Stimulated activated naive CD8-positive, alpha-beta T cell treated with anti-CD3 and anti-CD28 coated beads, Interleukin-15, Interleukin-2, amounts not matched to agents 100 U/mL and 50 U/mL, for 24 hours (primary cell): ENCODE results near the gene PTGER4.
A peak's percentile ranks its signal among the peaks of the same experiment; 100 is the strongest.

ENCODE experiments used
- ATAC-seq: fragments of 150-1000 bp; cut with Tn5 transposase; one replicate; pipeline ENCODE4 v1.10.0; 2021
- DNase-seq: peaks from one replicate; pipeline ENCODE4 v3.0.0; 2021

PTGER4 gene

GRCh38 chr5:40669606-40670390 lies 9.9 kb upstream of the PTGER4 start:
- DNase-seq (no peak), ATAC-seq (no peak)

- ATAC-seq: no peak
These were observed 7.3 kb upstream of the PTGER4 start for GRCh38 chr5:40672425-40672824.

DNA sequence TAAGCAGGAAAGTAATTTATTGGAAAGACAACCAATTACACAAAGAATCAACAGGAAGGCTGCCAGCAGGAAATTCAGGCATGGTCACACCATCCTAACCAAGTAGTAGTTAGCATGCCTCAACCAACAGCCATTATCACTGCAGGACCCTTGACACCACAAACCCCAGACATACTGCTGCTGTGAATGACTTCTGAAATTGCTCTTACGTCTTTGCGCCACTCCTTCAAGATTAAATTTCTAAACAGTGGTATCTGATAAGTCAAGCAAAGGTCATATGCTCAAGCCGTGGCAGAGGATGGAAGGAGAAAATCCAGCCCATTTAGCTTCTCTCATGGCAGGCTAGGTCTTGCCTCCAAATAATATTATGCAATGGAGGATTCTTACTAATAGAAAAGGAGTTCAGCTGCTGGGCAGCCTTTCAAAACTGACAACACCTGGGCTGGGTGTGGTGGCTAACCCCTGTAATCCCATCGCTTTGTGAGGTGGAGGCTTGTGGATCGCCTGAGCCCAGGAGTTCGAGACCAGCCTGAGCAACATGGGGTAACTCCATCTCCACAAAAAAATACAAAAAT lies 5.0 kb upstream of the PTGER4 start:
- ATAC-seq: no peak
- no peak for DNase-seq

More at GRCh38 chr5:40672425-40672824, 7.3 kb upstream of the PTGER4 start:
- no peak for DNase-seq

DNA sequence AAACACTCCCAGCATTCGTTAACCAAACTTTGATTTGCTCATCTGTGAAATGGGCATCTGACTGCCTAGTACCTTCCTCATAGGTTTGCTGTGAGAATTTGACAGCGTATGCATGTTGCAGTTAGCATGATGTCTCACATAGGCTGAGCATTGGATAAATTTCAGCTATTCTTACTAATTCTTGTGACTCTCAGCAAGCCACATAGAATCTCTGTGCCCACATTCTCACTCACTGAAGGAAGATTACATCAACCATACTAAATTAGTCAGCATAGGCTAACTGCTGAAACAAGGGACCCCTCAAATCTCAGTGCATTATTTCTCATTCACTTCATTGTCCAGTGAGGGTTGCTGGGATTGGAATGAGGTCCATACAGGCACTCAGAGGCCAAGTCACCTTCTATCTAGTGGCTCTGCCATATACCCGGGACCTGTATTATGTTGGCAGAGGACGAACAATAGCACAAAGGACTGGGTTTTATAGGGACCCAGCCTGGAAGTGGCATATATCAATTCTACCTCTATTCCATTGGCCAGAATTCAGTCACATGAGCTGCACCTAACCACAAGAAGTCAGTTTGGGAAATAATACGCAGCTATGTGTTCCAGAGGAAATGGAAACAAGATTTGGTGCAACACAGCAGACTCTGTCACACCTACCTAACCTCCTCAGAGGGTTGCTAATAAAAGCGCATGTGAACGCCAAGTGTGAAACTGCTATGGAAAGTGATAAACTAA lies 4.2 kb upstream of the PTGER4 start:
- DNase-seq (no peak), ATAC-seq (peak; percentile 20)

- DNase-seq (no peak), ATAC-seq (no peak)
These were observed 2.9 kb upstream of the PTGER4 start for GRCh38 chr5:40676613-40677343.

DNA sequence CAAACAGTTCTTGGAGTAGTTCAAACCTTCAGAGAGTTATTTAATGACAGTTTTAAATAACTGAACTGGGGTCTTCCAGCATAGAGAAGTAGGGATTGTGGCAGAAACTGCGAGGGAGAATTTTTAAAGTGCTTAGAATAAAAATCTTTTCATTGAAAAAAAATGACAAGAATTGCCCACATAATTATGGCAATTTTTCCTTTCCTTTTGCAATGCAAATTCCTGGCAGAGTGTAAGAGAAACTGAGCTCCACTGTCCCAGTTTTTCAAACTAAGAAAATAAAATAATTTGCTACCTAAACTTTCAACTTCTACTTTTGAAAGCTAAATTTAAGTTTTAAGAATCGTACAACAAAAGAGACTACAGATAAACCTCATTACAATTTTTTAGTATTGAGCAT lies 2.3 kb upstream of the PTGER4 start:
- no peak for DNase-seq
- ATAC-seq: no peak

DNA sequence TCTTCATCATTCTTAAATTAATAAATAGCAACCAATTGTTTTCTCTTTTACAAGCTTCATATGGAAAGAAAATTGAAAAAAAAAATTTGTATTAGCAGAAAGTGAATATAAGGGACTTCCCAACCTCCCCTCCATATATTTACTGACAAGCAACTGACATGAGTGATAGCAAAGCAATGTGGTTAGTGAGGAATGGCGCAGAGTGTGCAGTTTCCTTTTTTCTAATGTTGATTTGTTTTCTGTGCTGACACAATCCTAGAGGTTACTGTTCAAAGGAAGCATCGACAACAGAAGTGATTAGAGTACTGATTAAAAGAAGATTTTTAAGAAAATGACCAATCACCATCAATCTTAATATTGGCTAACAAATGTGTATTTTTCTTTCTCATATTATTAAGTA lies 1.7 kb upstream of the PTGER4 start:
- no peak for ATAC-seq
- DNase-seq: no peak

DNA sequence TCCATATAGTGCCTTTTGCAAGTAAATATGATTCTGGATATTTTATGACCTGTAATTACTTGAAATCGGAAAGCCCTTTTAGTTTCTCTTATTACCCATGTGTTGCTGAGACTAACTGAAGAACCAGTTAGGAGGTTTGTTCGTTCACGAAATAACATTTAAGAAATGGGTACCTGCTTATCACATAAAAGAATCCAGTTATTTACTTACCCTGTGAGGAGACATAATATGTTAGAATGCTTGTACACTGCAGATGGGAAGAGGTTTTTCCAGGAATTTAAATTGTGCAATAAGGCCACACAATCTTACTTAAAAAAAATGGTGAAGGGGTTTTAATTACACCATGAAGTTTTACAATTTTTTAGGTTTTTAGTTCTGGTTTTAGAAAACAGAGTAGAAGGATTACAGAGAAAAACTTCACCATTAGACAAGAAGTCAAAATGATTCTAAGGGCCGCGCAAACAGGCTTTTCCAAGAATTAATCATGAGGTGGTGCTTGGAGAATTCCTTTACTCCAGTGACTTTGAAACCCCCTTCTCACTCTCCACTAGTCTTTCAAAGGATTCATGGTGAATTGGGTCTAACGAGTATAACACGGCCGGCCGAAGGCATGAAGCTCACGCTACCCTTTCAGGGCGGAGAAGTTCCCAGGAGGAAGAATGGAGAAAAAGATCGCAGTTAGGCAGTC lies 1.1 kb upstream of the PTGER4 start:
- no peak for DNase-seq

DNA sequence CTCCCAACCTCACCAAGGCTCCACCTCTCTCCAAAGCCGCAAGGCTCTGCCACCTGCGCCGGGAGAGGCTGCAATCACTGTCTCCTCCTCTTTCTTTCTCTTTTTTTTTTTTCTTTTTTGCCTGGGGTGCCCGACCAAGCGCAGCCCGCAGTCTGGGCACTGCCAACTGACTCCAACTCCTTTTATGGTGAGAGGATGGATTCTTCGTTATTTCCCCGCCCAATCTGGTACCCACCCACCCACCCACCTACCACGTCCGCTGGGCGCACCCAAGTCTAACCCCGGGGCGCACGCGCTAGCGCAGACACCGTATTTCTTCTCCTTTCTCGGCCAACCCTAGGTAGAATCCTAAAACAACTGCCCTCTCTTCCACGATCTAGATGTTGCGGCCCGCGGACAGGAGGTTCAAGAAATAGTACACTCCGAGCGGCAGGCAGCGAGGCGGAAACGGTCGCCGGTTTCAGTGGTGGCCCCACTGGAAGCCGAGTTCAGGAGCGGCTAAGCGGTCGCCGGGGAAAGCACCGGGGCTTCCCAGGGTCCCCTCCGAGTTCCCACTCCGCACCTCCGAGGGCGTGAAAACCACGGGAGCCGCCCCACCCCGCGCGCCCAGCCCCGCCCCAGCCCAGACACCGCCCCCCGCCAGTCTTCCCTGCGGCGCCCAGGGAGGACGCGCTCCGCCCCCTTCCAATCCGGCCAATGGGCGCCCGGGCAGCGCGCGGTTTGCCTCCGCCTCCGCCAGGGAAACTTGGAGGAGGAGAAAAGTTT lies 385 bp upstream of the PTGER4 start:
- ATAC-seq (peak; percentile 69), DNase-seq (peak; percentile 95)

More for the DNA sequence above, 1.1 kb upstream of the PTGER4 start:
- no peak for ATAC-seq

DNA sequence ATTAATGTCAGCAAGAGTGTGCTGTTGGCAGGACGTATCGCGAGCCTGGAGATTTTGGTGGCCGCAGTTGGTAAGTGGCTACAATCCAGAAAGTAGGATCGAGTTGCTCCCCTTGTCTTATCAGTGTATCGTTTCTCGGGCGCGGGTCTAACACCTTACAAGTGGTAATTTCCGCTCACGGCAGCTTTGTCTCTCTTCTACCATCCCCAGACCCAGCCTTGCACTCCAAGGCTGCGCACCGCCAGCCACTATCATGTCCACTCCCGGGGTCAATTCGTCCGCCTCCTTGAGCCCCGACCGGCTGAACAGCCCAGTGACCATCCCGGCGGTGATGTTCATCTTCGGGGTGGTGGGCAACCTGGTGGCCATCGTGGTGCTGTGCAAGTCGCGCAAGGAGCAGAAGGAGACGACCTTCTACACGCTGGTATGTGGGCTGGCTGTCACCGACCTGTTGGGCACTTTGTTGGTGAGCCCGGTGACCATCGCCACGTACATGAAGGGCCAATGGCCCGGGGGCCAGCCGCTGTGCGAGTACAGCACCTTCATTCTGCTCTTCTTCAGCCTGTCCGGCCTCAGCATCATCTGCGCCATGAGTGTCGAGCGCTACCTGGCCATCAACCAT lies 1.1 kb downstream of the PTGER4 start:
- DNase-seq: peak; percentile 56
- ATAC-seq: no peak

- DNase-seq: peak; percentile 56
- no peak for ATAC-seq
These were observed 1.8 kb downstream of the PTGER4 start for GRCh38 chr5:40681363-40682153.

DNA sequence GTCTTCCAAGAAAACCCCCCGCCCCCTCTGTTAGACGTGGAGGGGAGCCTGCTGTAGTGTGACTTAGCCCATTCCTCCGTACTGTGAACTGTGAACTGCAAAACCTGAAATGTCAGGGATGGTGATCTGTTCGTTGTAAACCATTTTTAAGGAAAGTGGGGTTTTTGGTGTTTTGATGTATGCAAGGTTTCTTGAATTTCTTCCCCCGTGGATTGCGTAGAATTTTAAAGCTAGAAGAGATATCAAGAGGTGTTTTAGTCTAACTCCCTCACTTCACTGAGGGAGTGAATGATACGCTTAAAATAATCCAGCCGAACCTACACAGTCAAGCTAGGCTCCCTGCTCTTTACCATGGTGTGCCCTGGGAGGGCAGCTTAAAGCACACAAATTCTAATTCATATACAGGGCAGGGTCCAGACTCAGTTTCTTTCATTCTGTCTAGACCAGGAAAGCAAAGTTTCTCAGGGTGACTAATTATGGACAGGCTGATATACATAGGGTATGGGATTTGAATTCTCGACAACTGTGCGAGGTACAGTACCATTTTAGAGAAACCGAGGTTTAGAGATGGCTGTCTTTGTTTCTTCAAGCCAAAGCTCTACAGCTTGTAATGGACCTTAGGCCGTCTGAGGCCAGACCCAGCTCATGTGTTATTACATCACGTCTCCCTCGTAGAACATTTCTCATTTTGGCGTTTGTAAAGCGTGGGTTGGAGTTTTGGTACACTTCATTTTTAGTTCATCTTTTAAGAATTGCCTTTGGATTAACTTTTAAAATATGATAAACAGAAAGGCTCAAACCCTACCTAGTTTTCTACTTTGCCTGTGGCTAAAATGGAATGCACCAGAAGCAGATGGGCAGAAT lies 2.7 kb downstream of the PTGER4 start:
- ATAC-seq (peak; percentile 8), DNase-seq (peak; percentile 65)

GRCh38 chr5:40683305-40683704 lies 3.6 kb downstream of the PTGER4 start:
- ATAC-seq (no peak), DNase-seq (no peak)

DNA sequence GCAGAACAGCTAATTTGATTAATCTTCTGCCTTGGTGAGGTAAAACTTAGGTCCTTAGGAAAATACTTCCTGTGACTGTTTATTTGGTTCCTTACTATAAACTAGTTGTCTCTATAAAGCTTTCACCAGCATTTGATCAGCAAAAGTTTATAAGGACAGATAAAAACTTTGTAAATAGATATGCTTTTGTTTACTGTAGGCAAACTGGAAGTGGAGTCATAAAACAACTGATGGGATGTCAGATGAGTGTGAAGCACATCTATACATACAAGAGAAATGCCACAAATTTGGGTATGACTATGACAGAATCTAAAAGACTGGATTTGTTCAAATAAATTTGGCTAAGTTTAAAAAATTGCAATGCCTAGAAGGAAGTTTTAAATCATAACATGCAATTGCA lies 5.5 kb downstream of the PTGER4 start:
- DNase-seq: no peak
- no peak for ATAC-seq

DNA sequence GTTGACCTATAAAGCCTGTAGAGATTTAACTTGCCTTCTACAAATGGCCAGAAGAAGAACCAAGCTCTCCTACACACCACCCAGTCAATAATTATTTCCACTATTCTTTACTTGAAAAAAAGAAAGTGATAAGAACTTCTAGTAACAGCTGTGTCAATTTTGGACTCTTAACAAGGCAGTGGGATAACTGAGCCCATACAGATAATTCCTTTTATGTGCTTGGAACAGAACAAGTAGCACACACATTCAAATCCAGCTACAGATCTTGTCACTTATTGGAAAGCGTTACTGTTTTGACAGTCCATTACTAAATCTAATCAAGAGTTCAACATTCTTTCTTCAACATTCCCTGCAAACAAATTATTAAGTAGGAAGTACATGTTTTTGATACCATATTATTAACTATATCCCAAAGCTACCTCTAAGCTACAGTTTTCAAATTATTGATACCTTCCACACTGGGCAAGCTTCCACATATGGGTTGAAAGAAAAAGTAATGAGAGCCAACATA lies 6.3 kb downstream of the PTGER4 start:
- DNase-seq (no peak), ATAC-seq (no peak)

- no peak for DNase-seq
- peak; percentile 21 for ATAC-seq
These were observed 7.6 kb downstream of the PTGER4 start for GRCh38 chr5:40687321-40687720.

GRCh38 chr5:40688127-40688761 lies 8.5 kb downstream of the PTGER4 start:
- DNase-seq (peak; percentile 87), ATAC-seq (peak; percentile 64)

GRCh38 chr5:40688996-40689395 lies 9.3 kb downstream of the PTGER4 start:
- ATAC-seq: no peak
- DNase-seq: no peak
